Measurements from ENCODE around the gene AP5S1.

DNA sequence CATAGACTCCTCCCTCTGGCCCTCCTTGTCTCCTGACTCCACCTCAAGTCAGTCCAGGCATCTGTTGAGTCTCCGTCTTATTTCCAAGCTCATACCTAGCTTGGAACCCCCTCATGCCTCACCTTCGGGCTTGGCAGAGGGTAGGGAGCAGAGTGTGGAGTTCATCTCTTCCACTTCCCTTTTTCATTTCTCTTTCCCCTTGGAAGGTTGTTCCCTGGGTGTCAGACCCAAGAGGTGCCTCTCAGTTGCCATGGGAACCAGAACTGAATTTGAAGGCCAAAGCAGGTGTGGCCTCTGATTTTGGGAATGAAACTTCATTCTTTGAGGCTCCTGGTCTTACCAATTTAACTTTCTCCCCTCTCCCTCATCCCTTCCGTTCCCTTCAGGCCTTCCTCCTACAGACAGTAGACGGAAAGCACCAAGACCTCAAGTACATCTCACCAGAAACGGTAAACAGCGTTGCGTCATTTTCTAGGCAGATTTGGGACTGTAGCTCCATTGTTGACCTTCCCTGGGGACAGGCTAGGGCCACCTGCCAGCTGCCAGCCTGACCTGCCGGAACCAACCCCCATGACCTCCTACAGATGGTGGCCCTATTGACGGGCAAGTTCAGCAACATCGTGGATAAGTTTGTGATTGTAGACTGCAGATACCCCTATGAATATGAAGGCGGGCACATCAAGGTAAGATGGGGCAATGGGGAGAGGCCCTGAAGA, 17.7 kb upstream of the AP5S1 start:
- TF ChIP-seq, protein P1, sequence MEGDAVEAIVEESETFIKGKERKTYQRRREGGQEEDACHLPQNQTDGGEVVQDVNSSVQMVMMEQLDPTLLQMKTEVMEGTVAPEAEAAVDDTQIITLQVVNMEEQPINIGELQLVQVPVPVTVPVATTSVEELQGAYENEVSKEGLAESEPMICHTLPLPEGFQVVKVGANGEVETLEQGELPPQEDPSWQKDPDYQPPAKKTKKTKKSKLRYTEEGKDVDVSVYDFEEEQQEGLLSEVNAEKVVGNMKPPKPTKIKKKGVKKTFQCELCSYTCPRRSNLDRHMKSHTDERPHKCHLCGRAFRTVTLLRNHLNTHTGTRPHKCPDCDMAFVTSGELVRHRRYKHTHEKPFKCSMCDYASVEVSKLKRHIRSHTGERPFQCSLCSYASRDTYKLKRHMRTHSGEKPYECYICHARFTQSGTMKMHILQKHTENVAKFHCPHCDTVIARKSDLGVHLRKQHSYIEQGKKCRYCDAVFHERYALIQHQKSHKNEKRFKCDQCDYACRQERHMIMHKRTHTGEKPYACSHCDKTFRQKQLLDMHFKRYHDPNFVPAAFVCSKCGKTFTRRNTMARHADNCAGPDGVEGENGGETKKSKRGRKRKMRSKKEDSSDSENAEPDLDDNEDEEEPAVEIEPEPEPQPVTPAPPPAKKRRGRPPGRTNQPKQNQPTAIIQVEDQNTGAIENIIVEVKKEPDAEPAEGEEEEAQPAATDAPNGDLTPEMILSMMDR (IDR thresholded peaks at IDR 0.05), result no peak
- TF ChIP-seq POLR2A (IDR thresholded peaks at IDR 0.05), result no peak

All from body of pancreas (tissue), 4 donors.